GM19455 (cell line): ENCODE results near the gene ITLN1.
"Not testable (repeated sequence)": the region's sequence is repeated elsewhere in the genome, so short reads cannot be mapped to it uniquely, and the experiment has no call there.

Experiments
- ATAC-seq: cut with Tn5 transposase; IDR thresholded peaks from one replicate; pipeline ENCODE4 v1.9.1; 2021; ENCODE audit not compliant: unreplicated experiment

Gene ITLN1

GRCh38 chr1:160885042-160885441 is at the start of gene ITLN1:
Gene ITLN1 (minus strand): TSS chr1:160885180. CDS start chr1:160884877, 303 bp downstream.
- ATAC-seq, result no peak

GRCh38 chr1:160933305-160933704 is 48.3 kb upstream of the ITLN1 start:
- not testable (repeated sequence) for ATAC-seq

- no peak for ATAC-seq
These were observed 40.8 kb upstream of the ITLN1 start for GRCh38 chr1:160925652-160926244.

- no peak for ATAC-seq
These were observed 40.0 kb upstream of the ITLN1 start for GRCh38 chr1:160924791-160925651.

- no peak for ATAC-seq
These were observed 31.7 kb upstream of the ITLN1 start for GRCh38 chr1:160916666-160917065.

- ATAC-seq, result not testable (repeated sequence)
These were observed 28.2 kb upstream of the ITLN1 start for GRCh38 chr1:160913229-160913628.

- ATAC-seq, result no peak
These were observed 26.9 kb upstream of the ITLN1 start for GRCh38 chr1:160911925-160912324.

GRCh38 chr1:160911441-160911840 is 26.5 kb upstream of the ITLN1 start:
- ATAC-seq, result no peak

GRCh38 chr1:160910170-160910750 is 25.3 kb upstream of the ITLN1 start:
- ATAC-seq, result no peak

GRCh38 chr1:160907976-160908375 is 23.0 kb upstream of the ITLN1 start:
- no peak for ATAC-seq

- ATAC-seq, result no peak
These were observed 20.6 kb upstream of the ITLN1 start for GRCh38 chr1:160905617-160905989.

GRCh38 chr1:160904783-160905616 is 20.0 kb upstream of the ITLN1 start:
- no peak for ATAC-seq

- ATAC-seq, result not testable (repeated sequence)
These were observed 17.3 kb upstream of the ITLN1 start for GRCh38 chr1:160902251-160902650.

GRCh38 chr1:160901768-160902167 is 16.8 kb upstream of the ITLN1 start:
- ATAC-seq, result no peak

- ATAC-seq, result not testable (repeated sequence)
These were observed 15.7 kb upstream of the ITLN1 start for GRCh38 chr1:160900683-160901082.

- not testable (repeated sequence) for ATAC-seq
These were observed 9.6 kb upstream of the ITLN1 start for GRCh38 chr1:160894368-160895135.

GRCh38 chr1:160891474-160891873 is 6.5 kb upstream of the ITLN1 start:
- ATAC-seq, result no peak

GRCh38 chr1:160888926-160889325 is 3.9 kb upstream of the ITLN1 start:
- no peak for ATAC-seq

- ATAC-seq, result no peak
These were observed 2.1 kb upstream of the ITLN1 start for GRCh38 chr1:160887071-160887470.

- ATAC-seq, result no peak
These were observed 401 bp downstream of the ITLN1 start for GRCh38 chr1:160884579-160884978.
